K562 (cell line): ENCODE results near the gene FUBP3. TPM values are rescaled to one million over a fixed set of nuclear protein-coding genes. Genes with fewer than 3 reads are reported as not detected.

Experiments
- ADNP ChIP-seq: fragments of 200-800 bp; sonication (Bioruptor generic); IDR thresholded peaks from 2 replicates; pipeline ENCODE4 v1.6.1; 2016; ENCODE audit warnings: missing genetic modification characterization, missing compliant biosample characterization
- EP400 ChIP-seq: fragments of 450-650 bp; IDR thresholded peaks from 2 replicates; pipeline ENCODE4 v1.6.1; 2017; ENCODE audit warnings: antibody characterized with exemption, mild to moderate bottlenecking, moderate library complexity
- FOXA3 ChIP-seq, 2 experiments: fragments of 450-650 bp in 1 of 2; sonication (generic) in 1 of 2; formaldehyde crosslinking; IDR thresholded peaks in 1 of 2; conservative IDR thresholded peaks in 1 of 2; 2 replicates each; pipeline versions ENCODE4 v1.4.0 to v1.8.0; 2020 to 2022; ENCODE audit warnings: mild to moderate bottlenecking in 2 of 2, missing genetic modification reagents in 1 of 2
- IRF1 ChIP-seq: sonication (generic); formaldehyde crosslinking; IDR thresholded peaks from 2 replicates; pipeline ENCODE4 v1.8.0; 2022; ENCODE audit warnings: missing genetic modification reagents, mild to moderate bottlenecking, borderline replicate concordance
- LCOR ChIP-seq: sonication (generic); formaldehyde crosslinking; IDR thresholded peaks from 2 replicates; pipeline ENCODE4 v1.8.0; 2022; ENCODE audit warnings: mild to moderate bottlenecking, missing genetic modification reagents
- SMC3 ChIP-seq: conservative IDR thresholded peaks from 2 replicates; pipeline ENCODE4 v1.6.1; 2011; ENCODE audit warnings: low read depth, low read length, improper control_type of control experiment; ENCODE audit not compliant: insufficient read depth
- STAT6 ChIP-seq: sonication (generic); formaldehyde crosslinking; IDR thresholded peaks from 2 replicates; pipeline ENCODE4 v1.8.1; 2023; ENCODE audit warnings: mild to moderate bottlenecking, missing genetic modification reagents
- ZBTB49 ChIP-seq: sonication (generic); formaldehyde crosslinking; IDR thresholded peaks from 2 replicates; pipeline ENCODE4 v1.8.0; 2022; ENCODE audit warnings: missing genetic modification reagents, mild to moderate bottlenecking, borderline replicate concordance
- ZNF197 ChIP-seq: fragments of 200-800 bp; sonication (Bioruptor generic); IDR thresholded peaks from 2 replicates; pipeline ENCODE4 v1.6.1; 2016; ENCODE audit warnings: low read depth, missing genetic modification characterization, missing compliant biosample characterization
- ZNF212 ChIP-seq: fragments of 450-650 bp; formaldehyde crosslinking; IDR thresholded peaks from 2 replicates; pipeline ENCODE4 v1.4.0; 2020; ENCODE audit warnings: mild to moderate bottlenecking
- ZNF354B ChIP-seq: fragments of 250-450 bp; sonication (Bioruptor Pico); IDR thresholded peaks from 2 replicates; pipeline ENCODE4 v1.4.0; 2020
- ZNF780A ChIP-seq: fragments of 250-450 bp; sonication (Bioruptor Pico); IDR thresholded peaks from 2 replicates; pipeline ENCODE4 v1.5.0; 2021; ENCODE audit warnings: mild to moderate bottlenecking
- polyA plus RNA-seq, 8 experiments: library from polyadenylated mRNA; depleted of rRNA in 4 of 8; stranded (reverse) in 5 of 8; unstranded in 3 of 8; fragments of >200 nt; fragmentation: Nextera tagmentation in 2 of 8; fragmentation: Illumina TruSeq in 1 of 8; extraction: Ambion mirVana in 2 of 8; extraction: Trizol in 1 of 8; gene quantifications; 2 replicates each; pipeline versions ENCODE4 v1.2.1 to v1.2.3, GENCODE V29; 2011 to 2014; ENCODE audit warnings: inconsistent platforms in 1 of 8, missing spikeins in 1 of 8
- total RNA-seq, 7 experiments: library from RNA; depleted of rRNA in 6 of 7; stranded (reverse); fragments of >200 nt in 6 of 7; fragmentation: Illumina TruSeq in 2 of 7; extraction: Trizol in 2 of 7; gene quantifications; 2 replicates each; pipeline versions ENCODE4 v1.2.1 to v1.2.3, GENCODE V29; 2011 to 2021; ENCODE audit warnings: low replicate concordance in 1 of 7
- TF ChIP-seq, protein P1 (sequence below): fragments of 250-450 bp; sonication (Bioruptor Pico); IDR thresholded peaks from 2 replicates; pipeline ENCODE4 v1.4.0; 2020; ENCODE audit warnings: mild to moderate bottlenecking, moderate library complexity
- TF ChIP-seq, protein P2 (sequence below), 3 experiments: IDR thresholded peaks in 2 of 3; conservative IDR thresholded peaks in 1 of 3; 2 replicates each; pipeline ENCODE4 v1.5.1; 2011 to 2012; ENCODE audit warnings: low read length in 3 of 3, mild to moderate bottlenecking in 3 of 3, control low read depth in 2 of 3, improper control_type of control experiment in 1 of 3, inconsistent platforms in 1 of 3, low read depth in 1 of 3, mixed read lengths in 1 of 3, moderate library complexity in 1 of 3; ENCODE audit not compliant: insufficient read depth in 2 of 3

FUBP3 gene
- total and polyA plus RNA-seq, 9 of the 15 experiments (the other 6 are each of a cell fraction or from before 2014, with no cell fraction given) = 3.0 to 64.0 (median 48.1) TPM

- TF ChIP-seq ADNP (tag) (no peak), LCOR (peak; percentile 75), EP400 (no peak; the same call in 1 of the 2 replicates), ZNF780A (CRISPR knock-in tag) (no peak), IRF1 (no peak), FOXA3 (CRISPR knock-in tag; conservative IDR thresholded peaks at IDR 0.05 in 1 of 2, IDR thresholded peaks at IDR 0.05 in 1 of 2) (no peak), ZNF197 (CRISPR knock-in tag) (no peak), STAT6 (0 out of 2 replicates have a peak, but pooled peaks have one; percentile 52), SMC3 (0 out of 2 replicates have a peak, but pooled peaks have one; percentile 10), ZNF212 (CRISPR knock-in tag) (no peak), ZBTB49 (CRISPR knock-in tag) (no peak), ZNF354B (CRISPR knock-in tag) (no peak)
- TF ChIP-seq, protein P1, sequence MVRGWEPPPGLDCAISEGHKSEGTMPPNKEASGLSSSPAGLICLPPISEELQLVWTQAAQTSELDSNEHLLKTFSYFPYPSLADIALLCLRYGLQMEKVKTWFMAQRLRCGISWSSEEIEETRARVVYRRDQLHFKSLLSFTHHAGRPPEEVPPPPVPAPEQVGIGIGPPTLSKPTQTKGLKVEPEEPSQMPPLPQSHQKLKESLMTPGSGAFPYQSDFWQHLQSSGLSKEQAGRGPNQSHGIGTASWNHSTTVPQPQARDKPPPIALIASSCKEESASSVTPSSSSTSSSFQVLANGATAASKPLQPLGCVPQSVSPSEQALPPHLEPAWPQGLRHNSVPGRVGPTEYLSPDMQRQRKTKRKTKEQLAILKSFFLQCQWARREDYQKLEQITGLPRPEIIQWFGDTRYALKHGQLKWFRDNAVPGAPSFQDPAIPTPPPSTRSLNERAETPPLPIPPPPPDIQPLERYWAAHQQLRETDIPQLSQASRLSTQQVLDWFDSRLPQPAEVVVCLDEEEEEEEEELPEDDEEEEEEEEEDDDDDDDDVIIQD (CRISPR knock-in tag) = no peak
- TF ChIP-seq, protein P2, sequence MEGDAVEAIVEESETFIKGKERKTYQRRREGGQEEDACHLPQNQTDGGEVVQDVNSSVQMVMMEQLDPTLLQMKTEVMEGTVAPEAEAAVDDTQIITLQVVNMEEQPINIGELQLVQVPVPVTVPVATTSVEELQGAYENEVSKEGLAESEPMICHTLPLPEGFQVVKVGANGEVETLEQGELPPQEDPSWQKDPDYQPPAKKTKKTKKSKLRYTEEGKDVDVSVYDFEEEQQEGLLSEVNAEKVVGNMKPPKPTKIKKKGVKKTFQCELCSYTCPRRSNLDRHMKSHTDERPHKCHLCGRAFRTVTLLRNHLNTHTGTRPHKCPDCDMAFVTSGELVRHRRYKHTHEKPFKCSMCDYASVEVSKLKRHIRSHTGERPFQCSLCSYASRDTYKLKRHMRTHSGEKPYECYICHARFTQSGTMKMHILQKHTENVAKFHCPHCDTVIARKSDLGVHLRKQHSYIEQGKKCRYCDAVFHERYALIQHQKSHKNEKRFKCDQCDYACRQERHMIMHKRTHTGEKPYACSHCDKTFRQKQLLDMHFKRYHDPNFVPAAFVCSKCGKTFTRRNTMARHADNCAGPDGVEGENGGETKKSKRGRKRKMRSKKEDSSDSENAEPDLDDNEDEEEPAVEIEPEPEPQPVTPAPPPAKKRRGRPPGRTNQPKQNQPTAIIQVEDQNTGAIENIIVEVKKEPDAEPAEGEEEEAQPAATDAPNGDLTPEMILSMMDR (IDR thresholded peaks at IDR 0.05 in 2 of 3, conservative IDR thresholded peaks at IDR 0.05 in 1 of 3; ENCODE audit: insufficient read depth in 2 of 3, low read depth in 1 of 3, low read length in 3 of 3) = no peak; a peak in 1 of 6 replicates
Observed at GRCh38 chr9:130535818-130536521, 43.4 kb upstream of the FUBP3 start (continued).
